K562 (cell line): Measurements from ENCODE around the gene ADTRP. TPM values are rescaled to one million over a fixed set of nuclear protein-coding genes. Genes with fewer than 3 reads are reported as not detected.

ENCODE experiments used
- ATAC-seq: fragments of 200-7000 bp; cut with Tn5 transposase; 3 replicates; pipeline ENCODE4 v1.9.1; 2020; ENCODE audit warnings: moderate library complexity
- BruUV-seq: library from RNA; stranded (reverse); fragments of 400-500 nt; replicated peaks from 2 replicates; lab custom pipeline; 2021; lab: Mats Ljungman, UMichigan
- CTCF ChIA-PET: fragments of 300-600 bp; formaldehyde crosslinking; extraction: SDS; loops from one replicate; lab custom pipeline; 2021; ENCODE audit warnings: low intra/inter-chr PET ratio; lab: Yijun Ruan, JAX
- POLR2A ChIA-PET: fragments of 300-600, 350-650 bp; sonication (Branson Sonifier 250); formaldehyde crosslinking; extraction: SDS; loops from one replicate; lab custom pipeline; 2021; ENCODE audit warnings: antibody characterized with exemption, inconsistent platforms; lab: Yijun Ruan, JAX
- DNase-seq, 4 experiments: peaks; one replicate each; pipeline versions ENCODE4 v3.0.0 to v3.0.0-alpha.2; 2011 to 2018; ENCODE audit warnings: low spot score in 3 of 4, mixed read lengths in 3 of 4; ENCODE audit errors: extremely low read depth in 1 of 4
- FAIRE-seq: peaks from 2 replicates; lab custom pipeline; 2011; peaks lifted over from hg19 to GRCh38; lab: Jason Lieb, UNC
- H2AFZ ChIP-seq: 2 replicates; pipeline ENCODE4 v1.6.0; 2011; ENCODE audit warnings: low read depth, low read length, control low read depth, inconsistent platforms
- H3K27ac ChIP-seq: fragments of 200-600 bp; 3 replicates; pipeline ENCODE4 v1.8.0; 2011; ENCODE audit warnings: low read depth, mild to moderate bottlenecking, control low read depth, inconsistent platforms, low read length, moderate library complexity, mixed read lengths; ENCODE audit errors: extremely low read depth
- H3K27me3 ChIP-seq, 2 experiments: fragments of 300-600 bp in 1 of 2; 2 replicates in 1 of 2; 3 replicates in 1 of 2; pipeline versions ENCODE4 v1.6.0 to v1.8.0; 2011; ENCODE audit warnings: inconsistent platforms in 2 of 2, low read length in 2 of 2, mild to moderate bottlenecking in 1 of 2, mixed read lengths in 1 of 2, moderate library complexity in 1 of 2; ENCODE audit not compliant: control insufficient read depth in 2 of 2, insufficient read depth in 2 of 2
- H3K36me3 ChIP-seq: fragments of 300-600 bp; 3 replicates; pipeline ENCODE4 v1.8.0; 2011; ENCODE audit warnings: mild to moderate bottlenecking, low read length, inconsistent platforms; ENCODE audit not compliant: control insufficient read depth, insufficient read depth
- H3K4me1 ChIP-seq, 2 experiments: fragments of 200-600 bp in 1 of 2; replicated peaks in 1 of 2; 2 replicates in 1 of 2; 3 replicates in 1 of 2; pipeline versions ENCODE4 v1.5.1 to v1.8.0; 2011; ENCODE audit warnings: inconsistent platforms in 2 of 2, low read length in 2 of 2, mild to moderate bottlenecking in 1 of 2, mixed read lengths in 1 of 2, moderate library complexity in 1 of 2; ENCODE audit not compliant: control insufficient read depth in 2 of 2, insufficient read depth in 2 of 2
- H3K4me2 ChIP-seq: 2 replicates; pipeline ENCODE4 v1.6.1; 2011; ENCODE audit warnings: low read length, control low read depth, inconsistent platforms, mixed read lengths; ENCODE audit not compliant: insufficient read depth
- H3K4me3 ChIP-seq: fragments of 200-600 bp; sonication (generic), shearing (Covaris generic); 2 replicates; pipeline ENCODE4 v1.5.1; 2016; ENCODE audit warnings: control low read depth, inconsistent platforms
- H3K79me2 ChIP-seq: fragments of 200-600 bp; 3 replicates; pipeline ENCODE4 v1.8.0; 2011; ENCODE audit warnings: low read length, inconsistent platforms; ENCODE audit not compliant: control insufficient read depth, insufficient read depth
- H3K9ac ChIP-seq, 2 experiments: 2 replicates each; pipeline versions ENCODE4 v1.6.0 to v1.6.1; 2011; ENCODE audit warnings: low read depth in 2 of 2, low read length in 2 of 2, control low read depth in 1 of 2, inconsistent platforms in 1 of 2, mild to moderate bottlenecking in 1 of 2, mixed read lengths in 1 of 2; ENCODE audit not compliant: insufficient read depth in 1 of 2
- H3K9me1 ChIP-seq: one replicate; pipeline ENCODE4 v1.6.0; 2011; ENCODE audit warnings: inconsistent platforms, mild to moderate bottlenecking, low read length, moderate library complexity; ENCODE audit not compliant: control insufficient read depth, insufficient read depth
- H3K9me3 ChIP-seq: replicated peaks from 2 replicates; pipeline ENCODE4 v1.5.1; 2011; ENCODE audit warnings: low read depth, low read length, inconsistent platforms; ENCODE audit not compliant: control insufficient read depth, insufficient read depth
- H4K20me1 ChIP-seq: replicated peaks from 2 replicates; pipeline ENCODE4 v1.6.1; 2011; ENCODE audit warnings: low read length, inconsistent platforms, mixed read lengths; ENCODE audit not compliant: control insufficient read depth, insufficient read depth
- CBFA2T3 ChIP-seq: fragments of 450-650 bp; IDR thresholded peaks from 2 replicates; pipeline ENCODE4 v1.6.1; 2017
- RBM14 ChIP-seq: fragments of 200-400 bp; formaldehyde crosslinking; IDR thresholded peaks from 2 replicates; pipeline ENCODE4 v1.6.1; 2018; ENCODE audit warnings: low read depth, mild to moderate bottlenecking, low read length, moderate library complexity, borderline replicate concordance; ENCODE audit not compliant: insufficient read depth
- SIRT6 ChIP-seq: IDR thresholded peaks from one replicate; pipeline ENCODE4 v1.6.1; 2012; ENCODE audit warnings: low read depth, mild to moderate bottlenecking, control low read depth, inconsistent platforms, low read length, moderate library complexity
- WGBS: fragments of 100-300 bp; shearing (Covaris generic); methylation state at CpG from one replicate; pipeline ENCODE4 v1.1.6; 2016; ENCODE audit warnings: low coverage, mixed read lengths; ENCODE audit not compliant: insufficient coverage; ENCODE audit errors: missing lambda C conversion rate; 5-methylcytosine and 5-hydroxymethylcytosine counted together
- in situ Hi-C: fragments of 300-500 bp; cut with MboI; formaldehyde crosslinking; loops from 4 replicates; pipeline ENCODE4 v1.15.0; 2018; ENCODE audit warnings: inconsistent platforms, mixed read lengths
- intact Hi-C: fragments of 100-400 bp; cut with micrococcal nuclease; formaldehyde crosslinking; loops from 2 replicates; pipeline ENCODE4 v1.14.2; 2022
- polyA plus RNA-seq, 8 experiments: library from polyadenylated mRNA; depleted of rRNA in 4 of 8; stranded (reverse) in 5 of 8; unstranded in 3 of 8; fragments of >200 nt; fragmentation: Nextera tagmentation in 2 of 8; fragmentation: Illumina TruSeq in 1 of 8; extraction: Ambion mirVana in 2 of 8; extraction: Trizol in 1 of 8; gene quantifications; 2 replicates each; pipeline versions ENCODE4 v1.2.1 to v1.2.3, GENCODE V29; 2011 to 2014; ENCODE audit warnings: inconsistent platforms in 1 of 8, missing spikeins in 1 of 8
- total RNA-seq, 7 experiments: library from RNA; depleted of rRNA in 6 of 7; stranded (reverse); fragments of >200 nt in 6 of 7; fragmentation: Illumina TruSeq in 2 of 7; extraction: Trizol in 2 of 7; gene quantifications; 2 replicates each; pipeline versions ENCODE4 v1.2.1 to v1.2.3, GENCODE V29; 2011 to 2021; ENCODE audit warnings: low replicate concordance in 1 of 7
- TF ChIP-seq, protein P1 (sequence below): fragments of 250-450 bp; sonication (Bioruptor Pico); IDR thresholded peaks from 2 replicates; pipeline ENCODE4 v1.5.0; 2021
- TF ChIP-seq, protein P2 (sequence below): fragments of 250-450 bp; sonication (Bioruptor Pico); IDR thresholded peaks from 2 replicates; pipeline ENCODE4 v1.8.0; 2021; ENCODE audit warnings: borderline replicate concordance, mild to moderate bottlenecking, moderate library complexity; ENCODE audit not compliant: poor library complexity, severe bottlenecking
- TF ChIP-seq, protein P3 (sequence below): fragments of 250-450 bp; sonication (Bioruptor Pico); IDR thresholded peaks from 2 replicates; pipeline ENCODE4 v1.8.0; 2021; ENCODE audit warnings: moderate library complexity, mild to moderate bottlenecking, inconsistent platforms
- TF ChIP-seq, protein P4 (sequence below): sonication (generic); formaldehyde crosslinking; IDR thresholded peaks from 2 replicates; pipeline ENCODE4 v1.8.1; 2022; ENCODE audit warnings: missing genetic modification reagents
- TF ChIP-seq, protein P5 (sequence below): fragments of 450-650 bp; IDR thresholded peaks from 2 replicates; pipeline ENCODE4 v1.6.1; 2016; ENCODE audit warnings: low read depth, mild to moderate bottlenecking, moderate library complexity

ADTRP gene
- total and polyA plus RNA-seq, 9 of the 15 experiments (the other 6 are each of a cell fraction or from before 2014, with no cell fraction given): 7.4 to 24.0 (median 13.6) TPM

DNA sequence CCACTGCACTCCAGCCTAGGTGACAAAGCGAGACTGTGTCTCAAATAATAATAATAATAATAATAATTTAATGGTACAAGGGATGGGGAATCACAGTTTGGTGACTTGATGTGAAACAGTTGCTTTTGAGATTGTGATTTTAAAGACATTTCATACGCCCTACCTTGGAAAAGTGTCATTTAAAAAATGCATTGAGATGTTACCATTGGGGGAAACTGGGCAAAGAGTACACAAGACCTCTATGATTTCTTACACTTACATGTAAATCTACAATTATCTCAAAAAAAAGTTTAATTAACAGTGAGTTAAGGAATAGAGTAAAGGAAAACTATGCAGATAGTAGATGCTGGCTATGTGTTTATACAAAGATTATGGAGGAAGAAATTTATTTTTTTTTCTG, 22.3 kb downstream of the ADTRP start:
- intact Hi-C loops: no loop called here
- Histone ChIP-seq H2AFZ (no peak overlapping the region), H4K20me1 (no peaks in the 10 kb centered on the region), H3K36me3 (no peaks in the 10 kb centered on the region), H3K79me2 (no peaks in the 10 kb centered on the region), H3K4me2 (no peak overlapping the region), H3K4me1 (peaks cover 0 to 16% of the 10 kb centered on the region in 2 experiments; a peak in 3 of 5 replicates), H3K27me3 (no peaks in the 10 kb centered on the region), H3K9ac (no peak overlapping the region), H3K4me3 (no peak overlapping the region), H3K27ac (no peak overlapping the region), H3K9me1 (no peaks in the 10 kb centered on the region), H3K9me3 (no peaks in the 10 kb centered on the region; the same call in 1 of the 2 replicates)
- POLR2A ChIA-PET: no interaction called here
- in situ Hi-C loops: no loop called here
- ATAC-seq (no peak), FAIRE-seq (no peak), DNase-seq (no peak)
- CTCF ChIA-PET: no interaction called here
- 40% methylated on average over 2 of the region's 2 CpGs for WGBS
- BruUV-seq: no TSS peak
- TF ChIP-seq, protein P1, sequence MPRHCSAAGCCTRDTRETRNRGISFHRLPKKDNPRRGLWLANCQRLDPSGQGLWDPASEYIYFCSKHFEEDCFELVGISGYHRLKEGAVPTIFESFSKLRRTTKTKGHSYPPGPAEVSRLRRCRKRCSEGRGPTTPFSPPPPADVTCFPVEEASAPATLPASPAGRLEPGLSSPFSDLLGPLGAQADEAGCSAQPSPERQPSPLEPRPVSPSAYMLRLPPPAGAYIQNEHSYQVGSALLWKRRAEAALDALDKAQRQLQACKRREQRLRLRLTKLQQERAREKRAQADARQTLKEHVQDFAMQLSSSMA (CRISPR knock-in tag): no peak
- TF ChIP-seq SIRT6: no peak
- TF ChIP-seq, protein P2, sequence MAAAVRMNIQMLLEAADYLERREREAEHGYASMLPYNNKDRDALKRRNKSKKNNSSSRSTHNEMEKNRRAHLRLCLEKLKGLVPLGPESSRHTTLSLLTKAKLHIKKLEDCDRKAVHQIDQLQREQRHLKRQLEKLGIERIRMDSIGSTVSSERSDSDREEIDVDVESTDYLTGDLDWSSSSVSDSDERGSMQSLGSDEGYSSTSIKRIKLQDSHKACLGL: no peak
- TF ChIP-seq, protein P3, sequence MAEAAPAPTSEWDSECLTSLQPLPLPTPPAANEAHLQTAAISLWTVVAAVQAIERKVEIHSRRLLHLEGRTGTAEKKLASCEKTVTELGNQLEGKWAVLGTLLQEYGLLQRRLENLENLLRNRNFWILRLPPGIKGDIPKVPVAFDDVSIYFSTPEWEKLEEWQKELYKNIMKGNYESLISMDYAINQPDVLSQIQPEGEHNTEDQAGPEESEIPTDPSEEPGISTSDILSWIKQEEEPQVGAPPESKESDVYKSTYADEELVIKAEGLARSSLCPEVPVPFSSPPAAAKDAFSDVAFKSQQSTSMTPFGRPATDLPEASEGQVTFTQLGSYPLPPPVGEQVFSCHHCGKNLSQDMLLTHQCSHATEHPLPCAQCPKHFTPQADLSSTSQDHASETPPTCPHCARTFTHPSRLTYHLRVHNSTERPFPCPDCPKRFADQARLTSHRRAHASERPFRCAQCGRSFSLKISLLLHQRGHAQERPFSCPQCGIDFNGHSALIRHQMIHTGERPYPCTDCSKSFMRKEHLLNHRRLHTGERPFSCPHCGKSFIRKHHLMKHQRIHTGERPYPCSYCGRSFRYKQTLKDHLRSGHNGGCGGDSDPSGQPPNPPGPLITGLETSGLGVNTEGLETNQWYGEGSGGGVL (CRISPR knock-in tag): no peak
- no peak for TF ChIP-seq RBM14
- TF ChIP-seq, protein P4, sequence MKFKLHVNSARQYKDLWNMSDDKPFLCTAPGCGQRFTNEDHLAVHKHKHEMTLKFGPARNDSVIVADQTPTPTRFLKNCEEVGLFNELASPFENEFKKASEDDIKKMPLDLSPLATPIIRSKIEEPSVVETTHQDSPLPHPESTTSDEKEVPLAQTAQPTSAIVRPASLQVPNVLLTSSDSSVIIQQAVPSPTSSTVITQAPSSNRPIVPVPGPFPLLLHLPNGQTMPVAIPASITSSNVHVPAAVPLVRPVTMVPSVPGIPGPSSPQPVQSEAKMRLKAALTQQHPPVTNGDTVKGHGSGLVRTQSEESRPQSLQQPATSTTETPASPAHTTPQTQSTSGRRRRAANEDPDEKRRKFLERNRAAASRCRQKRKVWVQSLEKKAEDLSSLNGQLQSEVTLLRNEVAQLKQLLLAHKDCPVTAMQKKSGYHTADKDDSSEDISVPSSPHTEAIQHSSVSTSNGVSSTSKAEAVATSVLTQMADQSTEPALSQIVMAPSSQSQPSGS (CRISPR knock-in tag): no peak
- TF ChIP-seq, protein P5, sequence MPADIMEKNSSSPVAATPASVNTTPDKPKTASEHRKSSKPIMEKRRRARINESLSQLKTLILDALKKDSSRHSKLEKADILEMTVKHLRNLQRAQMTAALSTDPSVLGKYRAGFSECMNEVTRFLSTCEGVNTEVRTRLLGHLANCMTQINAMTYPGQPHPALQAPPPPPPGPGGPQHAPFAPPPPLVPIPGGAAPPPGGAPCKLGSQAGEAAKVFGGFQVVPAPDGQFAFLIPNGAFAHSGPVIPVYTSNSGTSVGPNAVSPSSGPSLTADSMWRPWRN: no peak
- TF ChIP-seq CBFA2T3: no peak
